H1 (cell line): ENCODE results near the gene CXCL3. TPM values are rescaled to one million over a fixed set of nuclear protein-coding genes. Genes with fewer than 3 reads are reported as not detected.

ENCODE experiments used
- CTCF ChIA-PET: fragments of 300-600 bp; sonication (Branson Sonifier 250); formaldehyde crosslinking; loops from one replicate; lab custom pipeline; 2021; ENCODE audit not compliant: partially characterized antibody; lab: Charles Lee
- POLR2A ChIA-PET: fragments of 300-600 bp; sonication (Branson Sonifier 250); formaldehyde crosslinking; loops from one replicate; lab custom pipeline; 2021; ENCODE audit warnings: inconsistent platforms; ENCODE audit not compliant: partially characterized antibody; lab: Charles Lee
- DNase-seq, 2 experiments: peaks; one replicate each; pipeline versions ENCODE4 v3.0.0 to v3.0.0-alpha.2; 2010 to 2022; ENCODE audit warnings: low spot score in 2 of 2, low read depth in 1 of 2, mixed read lengths in 1 of 2
- FAIRE-seq: peaks from 2 replicates; lab custom pipeline; 2011; peaks lifted over from hg19 to GRCh38; lab: Jason Lieb, UNC
- H2AFZ ChIP-seq: 2 replicates; pipeline ENCODE4 v1.8.1; 2012; ENCODE audit warnings: low read length, inconsistent platforms
- H2AK5ac ChIP-seq: 2 replicates; pipeline ENCODE4 v1.6.1; 2013; ENCODE audit warnings: low read depth, low read length
- H2BK120ac ChIP-seq: replicated peaks from 2 replicates; pipeline ENCODE3; 2013; ENCODE audit warnings: low read depth, low read length, inconsistent platforms
- H2BK12ac ChIP-seq: 2 replicates; pipeline ENCODE4 v1.6.1; 2013; ENCODE audit warnings: low read depth, low read length
- H2BK15ac ChIP-seq: 2 replicates; pipeline ENCODE4 v1.6.1; 2013; ENCODE audit warnings: low read length
- H2BK20ac ChIP-seq: 2 replicates; pipeline ENCODE4 v1.6.1; 2013; ENCODE audit warnings: low read length
- H2BK5ac ChIP-seq: 2 replicates; pipeline ENCODE4 v1.6.1; 2013; ENCODE audit warnings: low read depth, low read length
- H3K14ac ChIP-seq: 2 replicates; pipeline ENCODE4 v1.6.1; 2013; ENCODE audit warnings: inconsistent platforms; ENCODE audit not compliant: insufficient read length
- H3K18ac ChIP-seq: 2 replicates; pipeline ENCODE4 v1.6.1; 2013; ENCODE audit warnings: low read length; ENCODE audit errors: extremely low read depth
- H3K23ac ChIP-seq: 2 replicates; pipeline ENCODE4 v1.6.1; 2013; ENCODE audit warnings: inconsistent platforms; ENCODE audit not compliant: insufficient read length
- H3K23me2 ChIP-seq: 2 replicates; pipeline ENCODE4 v1.6.1; 2013; ENCODE audit warnings: low read depth, low read length
- H3K27ac ChIP-seq: 2 replicates; pipeline ENCODE4 v1.6.1; 2011; ENCODE audit warnings: low read depth, low read length, inconsistent platforms
- H3K27me3 ChIP-seq, 4 experiments: replicated peaks in 1 of 4; 1 replicate in 1 of 4; 2 replicates in 3 of 4; pipeline versions ENCODE4 v1.6.1 to v1.8.1; 2011 to 2013; ENCODE audit warnings: low read length in 3 of 4, mild to moderate bottlenecking in 3 of 4, inconsistent platforms in 2 of 4, mixed read lengths in 2 of 4, moderate library complexity in 1 of 4; ENCODE audit not compliant: control insufficient read depth in 3 of 4, insufficient read depth in 3 of 4; ENCODE audit errors: extremely low read depth in 1 of 4
- H3K36me3 ChIP-seq, 4 experiments: 2 replicates each; pipeline versions ENCODE4 v1.6.1 to v1.8.1; 2011 to 2013; ENCODE audit warnings: mild to moderate bottlenecking in 4 of 4, low read length in 3 of 4, moderate library complexity in 2 of 4, control low read depth in 1 of 4, inconsistent platforms in 1 of 4; ENCODE audit not compliant: insufficient read depth in 4 of 4, control insufficient read depth in 2 of 4
- H3K4ac ChIP-seq: replicated peaks from 2 replicates; pipeline ENCODE3; 2013; ENCODE audit warnings: low read length, low read depth, mixed read lengths, inconsistent platforms; ENCODE audit not compliant: insufficient read length
- H3K4me1 ChIP-seq, 4 experiments: replicated peaks in 1 of 4; 1 replicate in 1 of 4; 2 replicates in 3 of 4; pipeline versions ENCODE4 v1.6.1 to v1.8.1; 2011 to 2013; ENCODE audit warnings: low read length in 3 of 4, inconsistent platforms in 2 of 4, mixed read lengths in 1 of 4; ENCODE audit not compliant: insufficient read depth in 4 of 4, control insufficient read depth in 3 of 4
- H3K4me2 ChIP-seq, 2 experiments: 2 replicates each; pipeline versions ENCODE4 v1.6.1 to v1.8.1; 2011 to 2013; ENCODE audit warnings: low read depth in 2 of 2, low read length in 2 of 2, control low read depth in 1 of 2, inconsistent platforms in 1 of 2, mild to moderate bottlenecking in 1 of 2; ENCODE audit not compliant: insufficient read depth in 1 of 2
- H3K4me3 ChIP-seq, 4 experiments: fragments of 200-600, 300-600 bp in 1 of 4; sonication (generic), shearing (Covaris generic), sonication (Bioruptor Twin) in 1 of 4; 2 replicates each; pipeline versions ENCODE4 v1.5.1 to v1.8.1; 2011 to 2016; ENCODE audit warnings: low read length in 4 of 4, low read depth in 3 of 4, control low read depth in 2 of 4, inconsistent platforms in 2 of 4, mild to moderate bottlenecking in 2 of 4, mixed read lengths in 1 of 4, moderate library complexity in 1 of 4; ENCODE audit not compliant: insufficient read depth in 2 of 4; ENCODE audit errors: extremely low read depth in 1 of 4
- H3K56ac ChIP-seq: replicated peaks from 2 replicates; pipeline ENCODE3; 2013; ENCODE audit warnings: low read depth, mild to moderate bottlenecking, mixed read lengths, low read length, inconsistent platforms; ENCODE audit not compliant: insufficient read length
- H3K79me1 ChIP-seq: 2 replicates; pipeline ENCODE4 v1.6.1; 2013; ENCODE audit warnings: low read depth, low read length, control low read depth
- H3K79me2 ChIP-seq, 2 experiments: 2 replicates each; pipeline versions ENCODE4 v1.6.1 to v1.8.1; 2012 to 2013; ENCODE audit warnings: low read length in 2 of 2, mild to moderate bottlenecking in 2 of 2, inconsistent platforms in 1 of 2; ENCODE audit not compliant: insufficient read depth in 2 of 2, control insufficient read depth in 1 of 2
- H3K9ac ChIP-seq, 4 experiments: replicated peaks in 1 of 4; 1 replicate in 1 of 4; 2 replicates in 3 of 4; pipeline versions ENCODE4 v1.6.1 to v1.8.1; 2011 to 2013; ENCODE audit warnings: low read depth in 3 of 4, low read length in 3 of 4, control low read depth in 2 of 4, mild to moderate bottlenecking in 2 of 4, moderate library complexity in 2 of 4, inconsistent platforms in 1 of 4; ENCODE audit errors: extremely low read depth in 1 of 4
- H3K9me3 ChIP-seq, 2 experiments: 2 replicates each; pipeline versions ENCODE4 v1.6.1 to v1.8.1; 2012 to 2013; ENCODE audit warnings: mild to moderate bottlenecking in 2 of 2, moderate library complexity in 2 of 2, control low read depth in 1 of 2, inconsistent platforms in 1 of 2, low read depth in 1 of 2, low read length in 1 of 2, mixed read lengths in 1 of 2; ENCODE audit not compliant: insufficient read depth in 2 of 2
- H4K20me1 ChIP-seq, 2 experiments: replicated peaks in 1 of 2; 2 replicates each; pipeline versions ENCODE3 to v1.8.1; 2011 to 2013; ENCODE audit warnings: inconsistent platforms in 2 of 2, low read length in 2 of 2, mild to moderate bottlenecking in 1 of 2; ENCODE audit not compliant: insufficient read depth in 2 of 2, control insufficient read depth in 1 of 2
- H4K5ac ChIP-seq: 2 replicates; pipeline ENCODE4 v1.6.1; 2013; ENCODE audit warnings: low read length, low read depth, mixed read lengths, inconsistent platforms; ENCODE audit not compliant: insufficient read length
- H4K8ac ChIP-seq: 2 replicates; pipeline ENCODE4 v1.8.0; 2013; ENCODE audit warnings: mild to moderate bottlenecking, moderate library complexity, low read length, inconsistent platforms; ENCODE audit not compliant: insufficient read depth; ENCODE audit errors: extremely low read depth
- H4K91ac ChIP-seq: replicated peaks from 2 replicates; pipeline ENCODE3; 2013; ENCODE audit warnings: low read length, mixed read lengths, inconsistent platforms; ENCODE audit not compliant: insufficient read length
- BACH1 ChIP-seq: IDR thresholded peaks from 2 replicates; pipeline ENCODE4 v1.6.1; 2012; ENCODE audit warnings: low read length, improper control_type of control experiment
- BRCA1 ChIP-seq: IDR thresholded peaks from 2 replicates; pipeline ENCODE4 v1.6.1; 2012; ENCODE audit warnings: low read depth, low read length, improper control_type of control experiment
- CREB1 ChIP-seq: IDR thresholded peaks from 2 replicates; pipeline ENCODE4 v1.6.1; 2012; ENCODE audit warnings: inconsistent platforms
- EGR1 ChIP-seq: IDR thresholded peaks from 2 replicates; pipeline ENCODE4 v1.6.1; 2011; ENCODE audit warnings: low read depth, low read length, borderline replicate concordance
- PHF8 ChIP-seq: fragments of 200-600 bp; sonication (generic); conservative IDR thresholded peaks from 2 replicates; pipeline ENCODE4 v1.7.1; 2012; ENCODE audit warnings: low read depth, mild to moderate bottlenecking, inconsistent platforms, low read length, moderate library complexity
- SRF ChIP-seq: IDR thresholded peaks from 2 replicates; pipeline ENCODE4 v1.6.1; 2011; ENCODE audit warnings: mild to moderate bottlenecking, low read depth, low read length, moderate library complexity
- USF2 ChIP-seq: IDR thresholded peaks from 2 replicates; pipeline ENCODE4 v1.6.1; 2011; ENCODE audit warnings: low read length, improper control_type of control experiment
- WGBS, 2 experiments: shearing (Covaris generic) in 1 of 2; methylation state at CpG; one replicate each; pipeline versions ENCODE4 v1.1.6 to v1.1.7; 2013 to 2015; ENCODE audit warnings: low lambda C conversion rate in 2 of 2, mixed read lengths in 2 of 2, inconsistent platforms in 1 of 2, low coverage in 1 of 2, missing lambda C conversion rate in 1 of 2; ENCODE audit not compliant: insufficient replicate concordance in 2 of 2, insufficient coverage in 1 of 2, insufficient read length in 1 of 2; ENCODE audit errors: extremely low coverage in 1 of 2, missing lambda C conversion rate in 1 of 2; 5-methylcytosine and 5-hydroxymethylcytosine counted together
- long read RNA-seq, 2 experiments: library from RNA in 1 of 2; library from capped mRNA in 1 of 2; stranded (forward); transcript quantifications; one replicate each; pipeline ENCODE4 v2.0.0, GENCODE V29; 2021; ENCODE audit warnings: inconsistent platforms in 1 of 2
- polyA minus RNA-seq, 3 experiments: library from RNA; depleted of rRNA, polyadenylated mRNA; stranded (reverse); fragments of >200 nt; gene quantifications; 1 replicate in 2 of 3; 2 replicates in 1 of 3; pipeline ENCODE4 v1.2.3, GENCODE V29; 2011
- polyA plus RNA-seq, 7 experiments: library from polyadenylated mRNA; depleted of rRNA in 3 of 7; stranded (reverse) in 5 of 7; unstranded in 2 of 7; fragments of >200 nt in 5 of 7; fragments of 200-250 nt in 2 of 7; gene quantifications; 1 replicate in 5 of 7; 2 replicates in 1 of 7; 4 replicates in 1 of 7; pipeline versions ENCODE4 v1.2.1 to v1.2.3, GENCODE V29; 2011 to 2013; ENCODE audit warnings: missing spikeins in 2 of 7, mixed read lengths in 2 of 7
- total RNA-seq: library from RNA; stranded (reverse); fragmentation: NEBNext Ultra II Directional; extraction: Animal tissue kit (Norgen Biotek cat#: 25700); gene quantifications from 2 replicates; pipeline ENCODE4 v1.2.1, GENCODE V29; 2021

The CXCL3 gene
- 5.2 TPM in 2 replicates for total RNA-seq
- polyA plus RNA-seq (2011; rRNA removed): 3.1 and 3.7 TPM in 2 replicates
- polyA plus RNA-seq (2011; cell fraction: cytosol; rRNA removed): 3.2 TPM
- 4.2 TPM for polyA plus RNA-seq (2011; cell fraction: nucleus; rRNA removed)
- 3.5 to 5.5 TPM (median 4.0 TPM) in 4 replicates for polyA plus RNA-seq (2012, experiment 1 of 2)
- polyA plus RNA-seq (2012, experiment 2 of 2): 3.6 TPM
- polyA plus RNA-seq (2013, experiment 1 of 2): 8.8 TPM
- polyA plus RNA-seq (2013, experiment 2 of 2): 8.1 TPM
- 1.3 and 1.5 TPM in 2 replicates for polyA minus RNA-seq (2011; rRNA and poly(A)+ RNA removed)
- 2.6 TPM for polyA minus RNA-seq (2011; cell fraction: cytosol; rRNA and poly(A)+ RNA removed)
- 4.7 TPM for polyA minus RNA-seq (2011; cell fraction: nucleus; rRNA and poly(A)+ RNA removed)
- long read RNA-seq, experiment 1, partial matches to known transcripts: 0 of 11 reads
- long read RNA-seq, experiment 1, other reads (novel, unspliced or antisense): 2 of 11 reads
- long read RNA-seq, experiment 2, partial matches to known transcripts: 0 of 2 reads
- long read RNA-seq, experiment 2, other reads (novel, unspliced or antisense): 0 of 2 reads

GRCh38 chr4:74038425-74039314 lies at the start of gene CXCL3:
CXCL3 (minus strand) TSS chr4:74038689; CDS start chr4:74038611, 78 bp downstream.
- Histone ChIP-seq H4K20me1 (no peaks in the 10 kb centered on the region), H2BK12ac (no peak within 1 kb of the TSS), H3K27me3 (no peaks in the 10 kb centered on the region), H3K56ac (peak within 1 kb of the TSS; percentile 37), H2AK5ac (no peak within 1 kb of the TSS), H2BK20ac (no peak within 1 kb of the TSS), H3K4me2 (peak within 1 kb of the TSS; percentile 64 to 80), H3K9me3 (no peaks in the 10 kb centered on the region), H3K4me3 (peak within 1 kb of the TSS; percentile 61 to 92 (median 73)), H3K14ac (no peak within 1 kb of the TSS), H4K5ac (peak within 1 kb of the TSS; percentile 61), H2BK120ac (no peak within 1 kb of the TSS), H2BK15ac (no peak within 1 kb of the TSS), H3K4me1 (peaks cover 1 to 14% (median 4%) of the 10 kb centered on the region in 4 experiments; a peak in 4 of 7 replicates), H2BK5ac (0 out of 2 replicates have a peak within 1 kb of the TSS, but pooled peaks have one; percentile 17), H3K18ac (peak within 1 kb of the TSS; percentile 71; the same call in 1 of the 2 replicates), H4K91ac (peak within 1 kb of the TSS; percentile 62), H3K36me3 (no peaks in the 10 kb centered on the region; a peak in 1 of 8 replicates), H3K79me2 (no peaks in the 10 kb centered on the region), H3K4ac (no peak within 1 kb of the TSS), H3K79me1 (no peaks in the 10 kb centered on the region), H3K27ac (0 out of 2 replicates have a peak within 1 kb of the TSS, but pooled peaks have one; percentile 47), H3K23me2 (peaks cover 2% of the 10 kb centered on the region; the same call in 1 of the 2 replicates), H3K23ac (no peak within 1 kb of the TSS), H4K8ac (no peak within 1 kb of the TSS), H3K9ac (peak within 1 kb of the TSS; percentile 29 to 83 (median 52)), H2AFZ (peak within 1 kb of the TSS; percentile 95)
- ChIA-PET CTCF (interaction anchor here (0.5 to 4.3 kb wide), 18 partner anchors 10 to 174 kb away, joined by 3 to 18 read pairs (median 4); partner anchors contain the start of genes CXCL2 and CXCL5), POLR2A (interaction anchor here (1.0 to 4.7 kb wide), 9 partner anchors 12 to 202 kb away, joined by 3 to 17 read pairs (median 5); partner anchors contain the start of genes CXCL5 and CXCL6)
- FAIRE-seq (no peak), DNase-seq (peak in 1 of 2 experiments; percentile 88)
- 7% methylated on average over 38 of the region's 64 CpGs; no CpG with 5 or more reads in 1 of the 2 experiments for WGBS, 2 experiments
- TF ChIP-seq SRF (no peak), BACH1 (peak; percentile 35; the same call in 1 of the 2 replicates), CREB1 (no peak), BRCA1 (no peak), USF2 (no peak), PHF8 (0 out of 2 replicates have a peak, but pooled peaks have one; percentile 49), EGR1 (peak; percentile 54)
